Measurements from ENCODE around the gene CEP85L.

CEP85L gene

GRCh38 chr6:118602300-118602699, 49.1 kb downstream of the CEP85L start:
- Mint-ChIP-seq H3K27ac (no peak overlapping the region), H3K4me1 (no peaks in the 10 kb centered on the region), H3K4me3 (no peak overlapping the region), H3K36me3 (ENCODE audit: low read depth) (peaks cover 39% of the 10 kb centered on the region), H3K9me3 (peaks cover 31% of the 10 kb centered on the region), H3K27me3 (ENCODE audit: low read depth, poor library complexity) (peaks cover 2% of the 10 kb centered on the region)
- DNase-seq: no peak
- no peak for TF ChIP-seq CTCF (IDR thresholded peaks at IDR 0.05)

GRCh38 chr6:118598324-118598723, 53.1 kb downstream of the CEP85L start:
- no peak for TF ChIP-seq CTCF (IDR thresholded peaks at IDR 0.05)
- peaks cover 30% of the 10 kb centered on the region for H3K36me3 Mint-ChIP-seq (ENCODE audit: low read depth)

GRCh38 chr6:118597636-118598035, 53.8 kb downstream of the CEP85L start:
- Mint-ChIP-seq H3K36me3 (ENCODE audit: low read depth) (peaks cover 32% of the 10 kb centered on the region), H3K27me3 (ENCODE audit: low read depth, poor library complexity) (peaks cover 3% of the 10 kb centered on the region), H3K4me3 (no peak overlapping the region), H3K27ac (no peak overlapping the region), H3K4me1 (no peaks in the 10 kb centered on the region), H3K9me3 (peaks cover 18% of the 10 kb centered on the region)
- no peak for DNase-seq
- no peak for TF ChIP-seq CTCF (IDR thresholded peaks at IDR 0.05)

More at GRCh38 chr6:118598324-118598723, 53.1 kb downstream of the CEP85L start:
- Mint-ChIP-seq H3K9me3 (peaks cover 21% of the 10 kb centered on the region), H3K4me1 (no peaks in the 10 kb centered on the region), H3K4me3 (no peak overlapping the region), H3K27me3 (ENCODE audit: low read depth, poor library complexity) (peaks cover 3% of the 10 kb centered on the region), H3K27ac (no peak overlapping the region)
- no peak for DNase-seq

- Mint-ChIP-seq H3K27me3 (ENCODE audit: low read depth, poor library complexity) (peaks cover 3% of the 10 kb centered on the region), H3K27ac (peak overlapping the region; percentile 12), H3K36me3 (ENCODE audit: low read depth) (peaks cover 32% of the 10 kb centered on the region), H3K4me3 (no peak overlapping the region), H3K4me1 (no peaks in the 10 kb centered on the region), H3K9me3 (peaks cover 15% of the 10 kb centered on the region)
- TF ChIP-seq CTCF (IDR thresholded peaks at IDR 0.05): no peak
- no peak for DNase-seq
These were observed 54.5 kb downstream of the CEP85L start for GRCh38 chr6:118596774-118597320.

GRCh38 chr6:118594877-118595276, 56.5 kb downstream of the CEP85L start:
- peaks cover 35% of the 10 kb centered on the region for H3K36me3 Mint-ChIP-seq (ENCODE audit: low read depth)
- DNase-seq: no peak
- no peak overlapping the region for H3K4me3 Mint-ChIP-seq
- peaks cover 15% of the 10 kb centered on the region for H3K9me3 Mint-ChIP-seq
- H3K27me3 Mint-ChIP-seq (ENCODE audit: low read depth, poor library complexity): peaks cover 3% of the 10 kb centered on the region
- peaks cover 10% of the 10 kb centered on the region for H3K4me1 Mint-ChIP-seq
- TF ChIP-seq CTCF (IDR thresholded peaks at IDR 0.05): no peak
- no peak overlapping the region for H3K27ac Mint-ChIP-seq

- Mint-ChIP-seq H3K9me3 (peaks cover 15% of the 10 kb centered on the region), H3K4me3 (no peak overlapping the region), H3K36me3 (ENCODE audit: low read depth) (peaks cover 33% of the 10 kb centered on the region), H3K27ac (peak overlapping the region; percentile 22), H3K4me1 (peaks cover 17% of the 10 kb centered on the region), H3K27me3 (ENCODE audit: low read depth, poor library complexity) (peaks cover 3% of the 10 kb centered on the region)
- no peak for DNase-seq
- TF ChIP-seq CTCF (IDR thresholded peaks at IDR 0.05): no peak
These were observed 59.5 kb downstream of the CEP85L start for GRCh38 chr6:118591897-118592296.

Measured in nephron progenitor cell (in vitro differentiated cells).